ENCODE measurements around the gene UBR3.
"Not testable (repeated sequence)": the region's sequence is repeated elsewhere in the genome, so short reads cannot be mapped to it uniquely, and the experiment has no call there.

UBR3 gene

DNA sequence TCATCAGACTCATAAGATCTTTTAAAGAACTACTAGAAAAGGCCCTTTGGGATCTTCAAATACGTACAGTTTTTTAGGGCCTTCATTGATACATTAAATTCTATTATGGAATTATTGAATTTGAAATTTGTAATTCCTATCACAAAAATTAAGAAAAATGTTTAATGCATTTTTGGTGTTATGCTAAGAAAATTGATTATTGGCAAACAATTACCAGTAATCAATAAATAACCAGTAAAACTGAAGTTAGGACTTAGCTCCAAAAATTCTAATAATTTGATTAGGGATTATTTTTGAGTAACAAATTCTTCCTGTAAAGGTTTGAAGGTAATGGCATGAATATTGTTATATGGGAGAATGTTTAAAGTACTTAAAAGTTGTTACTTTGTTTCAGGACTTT is 119.3 kb downstream of the UBR3 start:
- DNase-seq, result no peak

- DNase-seq, result no peak
Measured at GRCh38 chr2:169955940-169956339, 128.7 kb downstream of the UBR3 start.

- DNase-seq, result not testable (repeated sequence)
Measured at GRCh38 chr2:169957219-169957618, 130.0 kb downstream of the UBR3 start.

GRCh38 chr2:169961911-169962310 is 134.7 kb downstream of the UBR3 start:
- no peak for DNase-seq

DNA sequence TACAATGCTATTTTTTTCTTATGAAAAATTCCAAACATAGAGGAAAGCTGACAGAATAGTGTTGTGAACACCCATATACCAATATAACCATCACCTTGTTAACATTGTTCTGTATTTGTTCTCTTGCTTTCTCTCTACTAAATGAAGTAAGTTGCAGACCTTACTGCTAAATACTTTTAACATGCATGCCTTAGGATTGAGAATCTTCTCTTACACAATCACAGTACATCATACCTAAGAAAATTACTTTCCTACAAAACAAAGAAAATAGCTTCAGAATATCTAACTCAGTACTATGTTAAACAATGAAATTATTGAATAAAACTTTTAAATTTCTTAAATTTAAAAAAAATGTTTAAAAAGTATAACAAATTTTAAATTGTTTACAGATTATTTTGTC is 136.5 kb downstream of the UBR3 start:
- DNase-seq, result no peak

DNA sequence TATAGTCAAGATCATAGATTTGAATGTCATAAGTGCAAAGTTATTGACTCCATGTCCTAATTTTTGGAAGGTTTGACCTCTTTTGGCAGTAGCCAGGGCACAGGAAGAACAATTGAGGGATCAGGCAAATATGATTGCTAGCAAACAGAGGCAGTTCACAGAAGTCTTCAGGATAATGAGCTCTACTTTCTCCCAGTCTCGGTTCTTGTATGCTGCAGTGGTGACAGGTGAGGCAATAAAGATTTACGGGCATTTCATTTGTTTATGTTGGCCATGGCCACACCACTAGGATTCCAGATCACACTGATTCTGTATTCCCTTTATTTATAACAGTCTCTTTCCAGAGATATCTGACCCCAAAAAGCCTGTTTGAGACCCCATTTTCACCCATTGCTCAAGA is 137.5 kb downstream of the UBR3 start:
- DNase-seq, result no peak

- DNase-seq, result no peak
Measured at GRCh38 chr2:169965495-169965894, 138.2 kb downstream of the UBR3 start.

DNA sequence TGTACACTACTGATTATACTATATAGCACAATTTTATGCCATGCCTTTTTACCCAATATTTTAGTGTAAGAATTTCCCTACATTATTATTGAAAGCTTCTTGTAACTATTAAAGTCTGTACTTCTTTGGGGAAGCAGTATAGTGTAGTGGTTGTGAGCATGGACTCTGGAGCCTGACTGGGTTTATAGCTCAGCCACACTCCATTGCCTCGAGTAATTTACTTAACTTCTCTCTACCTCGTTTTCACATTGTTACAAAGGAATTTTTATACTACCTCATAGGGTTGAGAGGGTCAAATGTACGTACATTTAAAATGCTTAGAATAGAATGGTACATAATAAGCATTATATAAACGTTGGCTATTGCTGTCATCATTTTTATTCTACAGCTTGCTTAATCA is 139.2 kb downstream of the UBR3 start:
- no peak for DNase-seq

GRCh38 chr2:169968743-169969142 is 141.5 kb downstream of the UBR3 start:
- DNase-seq, result no peak

- no peak for DNase-seq
Measured at GRCh38 chr2:169975221-169975620, 148.0 kb downstream of the UBR3 start.

GRCh38 chr2:169976335-169976851 is 149.1 kb downstream of the UBR3 start:
- DNase-seq, result no peak

DNA sequence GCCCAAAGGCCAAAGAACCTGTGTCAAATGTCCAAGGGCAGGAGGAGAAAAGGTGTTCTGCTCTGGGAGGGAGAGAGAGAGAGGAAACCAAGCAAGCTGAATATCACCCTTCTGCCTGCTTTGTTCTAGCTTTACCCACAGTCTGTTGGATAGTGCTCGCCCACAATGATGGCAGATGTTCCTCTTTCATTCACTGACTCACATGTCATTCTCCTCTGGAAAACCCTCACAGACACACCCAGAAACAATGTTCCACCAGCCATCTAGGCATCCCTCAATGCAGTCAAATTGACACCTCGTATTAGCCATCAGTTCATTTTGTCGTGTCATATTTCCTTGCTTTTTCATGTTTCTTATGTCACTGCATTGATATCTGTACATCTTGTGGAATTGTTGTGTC is 150.3 kb downstream of the UBR3 start:
- DNase-seq, result no peak

- DNase-seq, result no peak
Measured at GRCh38 chr2:169978402-169979017, 151.3 kb downstream of the UBR3 start.

- no peak for DNase-seq
Measured at GRCh38 chr2:169979025-169979424, 151.8 kb downstream of the UBR3 start.

DNA sequence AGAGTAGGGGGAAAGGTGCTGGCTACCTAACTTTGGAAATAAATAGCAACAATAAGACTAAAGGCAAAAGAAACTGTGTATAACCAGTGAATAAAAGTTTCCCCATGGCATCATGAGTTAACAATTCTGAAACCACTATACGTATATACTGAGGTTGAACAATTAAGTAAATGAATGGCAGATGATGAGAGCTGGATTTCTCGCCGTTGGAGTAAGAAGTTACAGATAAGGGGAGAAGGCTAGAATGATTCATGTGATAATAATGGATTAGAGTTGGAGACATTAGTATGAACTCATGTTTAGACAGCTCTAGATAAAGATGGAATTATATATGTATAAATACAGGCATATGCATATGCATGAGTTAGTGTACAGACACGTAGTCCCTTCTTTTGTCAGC is 152.7 kb downstream of the UBR3 start:
- DNase-seq, result no peak

GRCh38 chr2:169980643-169981042 is 153.4 kb downstream of the UBR3 start:
- DNase-seq, result no peak

DNA sequence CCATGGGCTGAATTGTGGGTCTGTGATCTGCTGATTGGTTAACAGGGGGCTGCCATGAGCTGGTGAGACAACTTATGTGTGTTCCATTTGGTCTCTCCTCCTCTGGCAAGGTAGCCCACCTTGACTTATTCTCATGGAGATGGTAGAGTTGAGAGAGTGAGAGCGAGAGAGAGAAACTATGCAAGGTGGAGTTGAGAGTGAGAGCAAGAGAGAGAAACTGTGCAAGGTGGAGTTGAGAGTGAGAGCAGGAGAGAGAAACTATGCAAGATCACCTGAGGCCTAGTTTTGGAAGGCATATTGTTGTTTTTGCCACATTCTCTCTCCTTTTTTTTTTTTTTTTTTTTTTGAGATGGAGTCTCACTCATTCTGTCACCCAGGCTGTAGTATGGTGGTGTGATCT is 155.7 kb downstream of the UBR3 start:
- DNase-seq, result no peak

GRCh38 chr2:169983506-169983905 is 156.3 kb downstream of the UBR3 start:
- no peak for DNase-seq

- no peak for DNase-seq
Measured at GRCh38 chr2:169984145-169984544, 156.9 kb downstream of the UBR3 start.

DNA sequence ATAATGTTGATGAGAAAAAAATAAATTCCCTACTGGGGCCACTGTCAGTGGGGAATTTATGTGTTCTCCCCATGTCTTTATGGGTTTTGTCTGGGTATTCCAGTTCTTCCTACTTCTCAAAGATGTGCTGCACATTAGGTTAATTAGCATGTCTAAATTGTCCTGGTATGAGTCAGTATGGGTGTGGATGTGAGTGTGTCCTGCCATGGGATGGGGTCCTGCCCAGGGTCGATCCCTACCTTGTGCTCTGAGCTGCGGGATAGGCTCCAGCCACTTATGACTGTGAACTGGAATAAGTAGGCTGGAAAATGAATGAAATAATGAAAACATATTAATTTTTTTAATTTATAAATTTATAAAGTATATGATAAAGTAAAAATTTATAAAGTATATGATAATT is 167.5 kb downstream of the UBR3 start:
- DNase-seq, result no peak

DNA sequence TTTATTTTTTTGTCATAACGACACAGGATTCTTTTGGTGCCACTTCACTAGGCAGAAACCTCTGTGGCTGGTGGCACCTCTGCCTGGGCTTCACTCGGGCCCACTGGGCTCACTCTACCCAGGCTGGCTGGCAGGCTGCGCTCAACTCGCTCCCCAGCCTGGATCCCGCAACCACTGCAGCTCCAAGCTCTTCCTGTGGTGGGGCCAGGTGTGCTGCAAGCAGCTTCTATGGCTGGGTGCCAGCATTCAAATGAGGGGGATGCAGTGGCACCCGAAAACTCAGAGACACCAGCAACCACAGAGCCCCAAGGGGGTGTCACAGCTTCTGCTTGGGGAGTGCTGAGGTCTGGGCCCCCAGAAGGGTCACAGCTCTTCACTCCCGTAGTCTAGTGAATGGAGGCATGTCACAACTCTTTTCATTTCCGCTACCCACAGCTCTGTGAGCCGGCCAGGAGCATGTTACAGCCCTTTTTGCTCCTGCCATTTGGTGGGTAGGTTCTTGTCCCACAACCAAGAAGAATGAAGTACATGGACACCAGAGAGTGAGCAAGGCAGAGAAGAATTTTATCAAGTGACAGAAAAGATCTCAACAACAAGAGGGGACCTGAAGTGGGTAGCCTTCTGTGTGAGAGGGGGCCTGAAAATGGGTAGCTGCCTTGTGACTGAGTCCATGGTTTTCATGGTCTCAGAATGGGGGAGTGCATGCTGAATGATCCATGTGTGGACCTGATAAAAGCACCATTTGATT is 170.1 kb downstream of the UBR3 start:
- DNase-seq, result no peak

DNA sequence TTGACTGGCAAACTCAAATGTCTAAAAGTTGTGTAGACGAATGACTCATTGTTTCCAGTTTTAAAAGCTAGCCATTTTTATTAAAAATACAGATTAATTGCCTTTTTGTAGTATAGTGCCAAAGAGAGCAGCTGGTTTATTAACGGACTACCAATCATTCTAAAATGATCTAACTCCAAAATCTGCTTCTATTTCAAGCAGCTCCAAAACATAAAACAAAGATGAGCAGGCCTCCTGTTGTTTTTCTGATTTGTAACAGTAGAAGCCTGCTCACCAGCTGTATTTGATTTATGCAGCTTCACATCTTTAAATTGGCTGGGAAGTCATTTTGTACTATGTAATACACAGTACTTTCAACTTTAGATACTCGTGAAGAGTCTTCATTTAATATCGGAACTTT is 171.8 kb downstream of the UBR3 start:
- DNase-seq, result no peak

DNA sequence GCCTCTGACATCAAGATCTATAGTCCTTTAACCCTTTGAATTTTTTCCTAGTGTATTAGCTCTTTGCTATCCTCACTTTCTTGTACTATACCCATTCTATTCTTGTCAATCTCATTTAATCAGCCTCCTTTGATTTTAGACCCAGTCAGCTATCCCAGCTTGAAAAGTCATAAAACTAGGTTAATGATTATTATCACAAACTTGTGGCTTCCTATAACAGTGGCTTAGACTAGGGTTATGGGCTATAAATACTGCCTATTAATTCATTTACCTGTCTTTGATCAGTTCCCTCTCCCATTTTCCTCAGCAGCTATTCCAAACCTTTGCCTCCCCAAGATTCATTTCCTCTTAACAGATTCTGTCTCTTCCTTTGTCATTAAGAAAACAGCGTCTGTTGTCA is 174.8 kb downstream of the UBR3 start:
- DNase-seq, result no peak

DNA sequence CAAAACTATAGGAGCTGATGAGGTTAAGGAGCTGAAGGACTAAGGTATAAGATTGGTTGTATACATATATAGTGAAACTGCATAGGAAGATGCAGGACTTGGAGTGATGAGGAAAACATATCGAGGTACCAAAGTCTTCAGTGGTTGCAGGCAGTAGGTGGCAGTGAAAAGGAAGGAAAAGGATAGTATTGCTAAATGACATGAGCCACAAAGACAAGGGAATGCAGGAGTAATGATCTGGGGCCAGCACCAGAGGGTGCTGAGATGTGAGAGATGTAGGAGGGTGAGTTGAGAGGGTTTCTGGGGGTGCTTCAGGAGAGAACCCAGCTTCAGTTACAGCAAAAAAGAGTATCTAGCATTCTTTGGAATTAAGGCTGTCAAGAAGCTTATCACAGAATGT is 178.4 kb downstream of the UBR3 start:
- DNase-seq, result no peak
